Activated B cell treated with CpG ODN at 0.5 μM for 24 hours (primary cell): ENCODE measurements around the gene BZW2. TPM values are rescaled to one million over a fixed set of nuclear protein-coding genes. Genes with fewer than 3 reads are reported as not detected.

Source experiments
- ATAC-seq: fragments of 200-7000 bp; cut with Tn5 transposase; one replicate; pipeline ENCODE4 v1.10.0; 2021; ENCODE audit warnings: low read depth, mild to moderate bottlenecking, moderate library complexity
- CTCF ChIA-PET: fragments of 350-600 bp; sonication (Branson Sonifier 250); formaldehyde crosslinking; loops from one replicate; lab custom pipeline; 2021; ENCODE audit warnings: antibody characterized with exemption; lab: Charles Lee
- POLR2A ChIA-PET: fragments of 350-600 bp; sonication (Branson Sonifier 250); formaldehyde crosslinking; loops from one replicate; lab custom pipeline; 2021; ENCODE audit warnings: antibody characterized with exemption; lab: Charles Lee
- DNase-seq: peaks from one replicate; pipeline ENCODE4 v3.0.0; 2022
- H3K27ac Mint-ChIP-seq: one replicate; pipeline ENCODE4 v1.8.0; 2020; ENCODE audit warnings: mixed read lengths
- H3K27me3 Mint-ChIP-seq: one replicate; pipeline ENCODE4 v1.8.0; 2021; ENCODE audit warnings: mixed read lengths
- H3K36me3 Mint-ChIP-seq: one replicate; pipeline ENCODE4 v1.8.0; 2021; ENCODE audit warnings: low read depth, mixed read lengths
- H3K4me1 Mint-ChIP-seq: one replicate; pipeline ENCODE4 v1.8.0; 2021; ENCODE audit warnings: mixed read lengths
- H3K4me3 Mint-ChIP-seq: one replicate; pipeline ENCODE4 v1.8.0; 2020; ENCODE audit warnings: mild to moderate bottlenecking, mixed read lengths
- H3K9me3 Mint-ChIP-seq: one replicate; pipeline ENCODE4 v1.8.0; 2020; ENCODE audit warnings: mixed read lengths
- intact Hi-C: fragments of 100-400 bp; cut with micrococcal nuclease; formaldehyde crosslinking; loops from one replicate; pipeline ENCODE4 v1.15.1; 2024
- total RNA-seq: library from RNA; stranded (reverse); gene quantifications from 2 replicates; pipeline ENCODE4 v1.2.3, GENCODE V29; 2022
- TF ChIP-seq, protein P1 (sequence below): fragments of 200-600 bp; IDR thresholded peaks from one replicate; pipeline ENCODE4 v1.8.0; 2022; ENCODE audit warnings: antibody characterized with exemption, mild to moderate bottlenecking

Gene BZW2
- total RNA-seq, 1 donor from 2014 or later: 47.2 TPM

- Mint-ChIP-seq H3K9me3 (no peaks in the 10 kb centered on the region), H3K4me3 (no peak overlapping the region), H3K36me3 (peaks cover 83% of the 10 kb centered on the region), H3K4me1 (no peaks in the 10 kb centered on the region), H3K27me3 (no peaks in the 10 kb centered on the region), H3K27ac (no peak overlapping the region)
- no peak for ATAC-seq
- TF ChIP-seq, protein P1, sequence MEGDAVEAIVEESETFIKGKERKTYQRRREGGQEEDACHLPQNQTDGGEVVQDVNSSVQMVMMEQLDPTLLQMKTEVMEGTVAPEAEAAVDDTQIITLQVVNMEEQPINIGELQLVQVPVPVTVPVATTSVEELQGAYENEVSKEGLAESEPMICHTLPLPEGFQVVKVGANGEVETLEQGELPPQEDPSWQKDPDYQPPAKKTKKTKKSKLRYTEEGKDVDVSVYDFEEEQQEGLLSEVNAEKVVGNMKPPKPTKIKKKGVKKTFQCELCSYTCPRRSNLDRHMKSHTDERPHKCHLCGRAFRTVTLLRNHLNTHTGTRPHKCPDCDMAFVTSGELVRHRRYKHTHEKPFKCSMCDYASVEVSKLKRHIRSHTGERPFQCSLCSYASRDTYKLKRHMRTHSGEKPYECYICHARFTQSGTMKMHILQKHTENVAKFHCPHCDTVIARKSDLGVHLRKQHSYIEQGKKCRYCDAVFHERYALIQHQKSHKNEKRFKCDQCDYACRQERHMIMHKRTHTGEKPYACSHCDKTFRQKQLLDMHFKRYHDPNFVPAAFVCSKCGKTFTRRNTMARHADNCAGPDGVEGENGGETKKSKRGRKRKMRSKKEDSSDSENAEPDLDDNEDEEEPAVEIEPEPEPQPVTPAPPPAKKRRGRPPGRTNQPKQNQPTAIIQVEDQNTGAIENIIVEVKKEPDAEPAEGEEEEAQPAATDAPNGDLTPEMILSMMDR: no peak
- no peak for DNase-seq
- POLR2A ChIA-PET: no interaction called here
- intact Hi-C loops: no loop called here
- CTCF ChIA-PET: interaction anchor here (0.6 to 2.1 kb wide), 3 partner anchors 220 to 607 kb away, joined by 3 to 9 read pairs (median 6); no protein-coding TSS in a partner anchor
Measured at GRCh38 chr7:16697507-16698199, 51.7 kb downstream of the BZW2 start.

GRCh38 chr7:16698200-16698905, 52.4 kb downstream of the BZW2 start:
- intact Hi-C loops: no loop called here
- Mint-ChIP-seq H3K4me3 (no peak overlapping the region), H3K4me1 (no peaks in the 10 kb centered on the region), H3K27ac (no peak overlapping the region), H3K36me3 (peaks cover 80% of the 10 kb centered on the region), H3K9me3 (no peaks in the 10 kb centered on the region), H3K27me3 (no peaks in the 10 kb centered on the region)
- CTCF ChIA-PET: interaction anchor here (0.6 to 2.1 kb wide), 3 partner anchors 220 to 607 kb away, joined by 3 to 9 read pairs (median 6); no protein-coding TSS in a partner anchor
- DNase-seq: no peak
- TF ChIP-seq, protein P1: no peak
- ATAC-seq: no peak
- POLR2A ChIA-PET: no interaction called here

GRCh38 chr7:16702441-16702840, 56.5 kb downstream of the BZW2 start:
- Mint-ChIP-seq H3K27ac (no peak overlapping the region), H3K36me3 (peaks cover 71% of the 10 kb centered on the region), H3K4me1 (no peaks in the 10 kb centered on the region), H3K9me3 (no peaks in the 10 kb centered on the region), H3K27me3 (no peaks in the 10 kb centered on the region), H3K4me3 (no peak overlapping the region)
- ATAC-seq: no peak
- POLR2A ChIA-PET: no interaction called here
- CTCF ChIA-PET: interaction anchor here (1.0 to 1.9 kb wide), 3 partner anchors 69 to 217 kb away, joined by 3 to 9 read pairs (median 3); no protein-coding TSS in a partner anchor
- DNase-seq: no peak
- TF ChIP-seq, protein P1: no peak
- intact Hi-C loops: no loop called here

DNA sequence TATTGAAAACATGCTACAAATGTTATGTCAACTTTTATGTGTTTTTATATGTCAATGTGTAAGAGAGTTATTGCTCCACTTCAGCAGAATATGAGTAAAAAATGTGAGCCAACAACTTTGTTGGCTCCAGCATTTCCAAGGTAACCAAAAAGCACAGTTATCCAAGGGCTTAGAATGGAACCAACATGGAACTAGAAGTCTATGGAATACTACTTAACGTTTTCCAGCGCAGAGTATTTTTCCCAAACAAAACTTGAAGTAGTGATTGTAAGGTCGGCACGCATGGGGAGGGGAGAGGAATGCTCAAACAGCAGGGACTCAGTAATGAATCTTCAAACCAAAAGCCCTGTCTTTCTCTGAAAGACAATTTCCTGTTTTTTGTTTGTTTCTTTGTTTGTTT, 62.5 kb downstream of the BZW2 start:
- no peak overlapping the region for H3K27ac Mint-ChIP-seq

More for the DNA sequence above, 62.5 kb downstream of the BZW2 start:
- intact Hi-C loops: no loop called here
- ChIA-PET POLR2A (no interaction called here), CTCF (no interaction called here)
- Mint-ChIP-seq H3K27me3 (no peaks in the 10 kb centered on the region), H3K9me3 (no peaks in the 10 kb centered on the region), H3K4me3 (no peak overlapping the region), H3K4me1 (peaks cover 10% of the 10 kb centered on the region), H3K36me3 (peaks cover 36% of the 10 kb centered on the region)
- TF ChIP-seq, protein P1: no peak
- ATAC-seq: no peak
- DNase-seq: no peak
